DOHH2 (cell line): ENCODE results near the gene IQSEC2.

ENCODE experiments used
- H3F3A ChIP-seq: fragments of 200-600 bp; sonication (generic), shearing (Covaris generic); 2 replicates; pipeline ENCODE4 v1.6.0; 2016; ENCODE audit warnings: antibody characterized with exemption, mild to moderate bottlenecking; ENCODE audit not compliant: control insufficient read depth, insufficient read depth
- H3K27ac ChIP-seq: fragments of 200-600 bp; sonication (generic); 2 replicates; pipeline ENCODE4 v1.5.1; 2014; ENCODE audit warnings: low read depth, mild to moderate bottlenecking, low read length, moderate library complexity
- H3K27me3 ChIP-seq: fragments of 200-600 bp; sonication (generic); 2 replicates; pipeline ENCODE4 v1.6.1; 2014; ENCODE audit warnings: mild to moderate bottlenecking, low read length, mixed read lengths; ENCODE audit not compliant: control insufficient read depth
- H3K36me3 ChIP-seq: fragments of 200-600 bp; sonication (generic); 2 replicates; pipeline ENCODE4 v1.6.1; 2014; ENCODE audit warnings: mild to moderate bottlenecking, low read length, moderate library complexity, mixed read lengths; ENCODE audit not compliant: control insufficient read depth
- H3K4me1 ChIP-seq: fragments of 200-600 bp; sonication (generic); 2 replicates; pipeline ENCODE4 v1.6.1; 2014; ENCODE audit warnings: mild to moderate bottlenecking, low read length, mixed read lengths; ENCODE audit not compliant: control insufficient read depth
- H3K4me2 ChIP-seq: fragments of 200-600 bp; sonication (generic); 2 replicates; pipeline ENCODE4 v1.6.0; 2014; ENCODE audit warnings: mild to moderate bottlenecking, low read length, moderate library complexity
- H3K4me3 ChIP-seq: fragments of 200-600 bp; sonication (generic); 2 replicates; pipeline ENCODE4 v1.5.1; 2014; ENCODE audit warnings: mild to moderate bottlenecking, low read length, mixed read lengths
- H3K79me2 ChIP-seq: fragments of 200-600 bp; sonication (generic); 2 replicates; pipeline ENCODE4 v1.6.1; 2014; ENCODE audit warnings: mild to moderate bottlenecking, low read length, mixed read lengths; ENCODE audit not compliant: control insufficient read depth
- H3K9me2 ChIP-seq: fragments of 200-600 bp; sonication (generic); replicated peaks from 2 replicates; pipeline ENCODE4 v1.6.1; 2014; ENCODE audit warnings: mild to moderate bottlenecking, low read length, mixed read lengths; ENCODE audit not compliant: control insufficient read depth
- H3K9me3 ChIP-seq: fragments of 200-600 bp; sonication (generic); 2 replicates; pipeline ENCODE4 v1.6.1; 2014; ENCODE audit warnings: antibody characterized with exemption, low read length, mixed read lengths; ENCODE audit not compliant: control insufficient read depth, insufficient read depth
- H4K20me1 ChIP-seq: fragments of 200-600 bp; sonication (generic); 2 replicates; pipeline ENCODE4 v1.6.0; 2014; ENCODE audit warnings: low read depth, mild to moderate bottlenecking, antibody characterized with exemption, low read length, moderate library complexity; ENCODE audit not compliant: control insufficient read depth, insufficient read depth
- CTCF ChIP-seq: fragments of 200-600 bp; sonication (generic); IDR thresholded peaks from one replicate; pipeline ENCODE4 v1.5.1; 2014; ENCODE audit warnings: antibody characterized with exemption, mild to moderate bottlenecking, low read depth, low read length; ENCODE audit not compliant: poor library complexity, severe bottlenecking
- EZH2phosphoT487 ChIP-seq: fragments of 200-600 bp; sonication (generic); IDR thresholded peaks from 2 replicates; pipeline ENCODE4 v1.6.1; 2017; ENCODE audit warnings: borderline replicate concordance, mild to moderate bottlenecking, antibody characterized with exemption, low read length, moderate library complexity, mixed read lengths

The IQSEC2 gene

GRCh38 chrX:53239474-53239873 lies 41.9 kb downstream of the IQSEC2 start:
- H3K9me2 ChIP-seq: no peaks in the 10 kb centered on the region
- H4K20me1 ChIP-seq: no peaks in the 10 kb centered on the region
- no peak overlapping the region for H3K4me3 ChIP-seq
- no peak overlapping the region for H3K27ac ChIP-seq
- H3F3A ChIP-seq: no peaks in the 10 kb centered on the region
- H3K27me3 ChIP-seq: no peaks in the 10 kb centered on the region
- no peaks in the 10 kb centered on the region for H3K79me2 ChIP-seq
- no peaks in the 10 kb centered on the region for H3K4me1 ChIP-seq
- TF ChIP-seq EZH2phosphoT487: no peak
- TF ChIP-seq CTCF: peak; percentile 71
- H3K9me3 ChIP-seq: no peaks in the 10 kb centered on the region
- H3K4me2 ChIP-seq: no peak overlapping the region
- H3K36me3 ChIP-seq: no peaks in the 10 kb centered on the region

- no peaks in the 10 kb centered on the region for H3K36me3 ChIP-seq
Observed at GRCh38 chrX:53237056-53237455, 44.3 kb downstream of the IQSEC2 start.

DNA sequence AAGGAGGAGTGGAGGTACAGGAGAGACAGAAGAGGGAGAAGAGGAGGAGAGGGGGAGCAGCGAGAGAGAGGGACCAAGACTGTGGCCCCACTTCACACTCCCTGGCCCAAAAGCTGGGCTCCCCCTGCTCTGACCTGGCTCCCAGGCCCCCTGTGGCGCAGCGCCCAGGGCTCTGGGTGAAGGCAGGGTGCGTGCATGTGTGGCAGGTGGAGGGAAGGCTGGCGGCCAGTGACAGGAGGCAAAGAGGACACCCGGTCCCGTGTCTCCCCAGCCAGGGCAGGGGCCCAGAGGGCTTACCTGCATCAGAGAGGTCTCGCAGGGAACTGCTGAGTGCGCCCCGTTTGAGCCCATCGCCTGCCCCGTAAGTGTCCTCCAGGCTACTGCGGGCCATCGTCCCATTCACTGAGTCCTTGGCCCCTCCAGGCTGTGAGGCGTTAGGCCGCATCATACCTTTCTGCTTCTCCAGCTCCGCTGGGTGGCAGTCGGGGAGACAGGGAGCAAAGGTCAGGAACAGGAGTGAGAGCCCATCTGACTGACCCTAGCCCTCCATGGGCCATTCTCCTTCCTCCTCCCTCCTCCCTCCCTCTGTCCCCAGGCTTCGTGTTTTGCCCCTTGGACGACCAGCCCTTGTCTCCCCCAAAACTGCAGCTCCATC lies 45.2 kb downstream of the IQSEC2 start:
- H3K79me2 ChIP-seq: no peaks in the 10 kb centered on the region
- H3K4me2 ChIP-seq: no peak overlapping the region
- H3K27ac ChIP-seq: no peak overlapping the region
- H3K4me1 ChIP-seq: no peaks in the 10 kb centered on the region
- no peak overlapping the region for H3K4me3 ChIP-seq
- H3K9me3 ChIP-seq: no peaks in the 10 kb centered on the region
- H4K20me1 ChIP-seq: no peaks in the 10 kb centered on the region
- no peaks in the 10 kb centered on the region for H3K9me2 ChIP-seq
- H3F3A ChIP-seq: no peaks in the 10 kb centered on the region
- TF ChIP-seq EZH2phosphoT487 (no peak), CTCF (no peak)
- no peaks in the 10 kb centered on the region for H3K36me3 ChIP-seq
- no peaks in the 10 kb centered on the region for H3K27me3 ChIP-seq

More at GRCh38 chrX:53237056-53237455, 44.3 kb downstream of the IQSEC2 start:
- Histone ChIP-seq H4K20me1 (no peaks in the 10 kb centered on the region), H3K27ac (no peak overlapping the region), H3K79me2 (no peaks in the 10 kb centered on the region), H3K4me3 (no peak overlapping the region), H3F3A (no peaks in the 10 kb centered on the region), H3K4me1 (no peaks in the 10 kb centered on the region), H3K9me3 (no peaks in the 10 kb centered on the region), H3K27me3 (no peaks in the 10 kb centered on the region), H3K9me2 (no peaks in the 10 kb centered on the region), H3K4me2 (no peak overlapping the region)
- TF ChIP-seq EZH2phosphoT487 (no peak), CTCF (no peak)
